Measurements from ENCODE around the gene SLC4A1AP. TPM values are rescaled to one million over a fixed set of nuclear protein-coding genes. Genes with fewer than 3 reads are reported as not detected.

SLC4A1AP gene, protein sequence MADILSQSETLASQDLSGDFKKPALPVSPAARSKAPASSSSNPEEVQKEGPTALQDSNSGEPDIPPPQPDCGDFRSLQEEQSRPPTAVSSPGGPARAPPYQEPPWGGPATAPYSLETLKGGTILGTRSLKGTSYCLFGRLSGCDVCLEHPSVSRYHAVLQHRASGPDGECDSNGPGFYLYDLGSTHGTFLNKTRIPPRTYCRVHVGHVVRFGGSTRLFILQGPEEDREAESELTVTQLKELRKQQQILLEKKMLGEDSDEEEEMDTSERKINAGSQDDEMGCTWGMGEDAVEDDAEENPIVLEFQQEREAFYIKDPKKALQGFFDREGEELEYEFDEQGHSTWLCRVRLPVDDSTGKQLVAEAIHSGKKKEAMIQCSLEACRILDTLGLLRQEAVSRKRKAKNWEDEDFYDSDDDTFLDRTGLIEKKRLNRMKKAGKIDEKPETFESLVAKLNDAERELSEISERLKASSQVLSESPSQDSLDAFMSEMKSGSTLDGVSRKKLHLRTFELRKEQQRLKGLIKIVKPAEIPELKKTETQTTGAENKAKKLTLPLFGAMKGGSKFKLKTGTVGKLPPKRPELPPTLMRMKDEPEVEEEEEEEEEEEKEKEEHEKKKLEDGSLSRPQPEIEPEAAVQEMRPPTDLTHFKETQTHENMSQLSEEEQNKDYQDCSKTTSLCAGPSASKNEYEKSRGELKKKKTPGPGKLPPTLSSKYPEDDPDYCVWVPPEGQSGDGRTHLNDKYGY
- 33.5 and 36.7 TPM in 2 replicates for total RNA-seq (2014; rRNA removed; shearing (Covaris generic))

DNA sequence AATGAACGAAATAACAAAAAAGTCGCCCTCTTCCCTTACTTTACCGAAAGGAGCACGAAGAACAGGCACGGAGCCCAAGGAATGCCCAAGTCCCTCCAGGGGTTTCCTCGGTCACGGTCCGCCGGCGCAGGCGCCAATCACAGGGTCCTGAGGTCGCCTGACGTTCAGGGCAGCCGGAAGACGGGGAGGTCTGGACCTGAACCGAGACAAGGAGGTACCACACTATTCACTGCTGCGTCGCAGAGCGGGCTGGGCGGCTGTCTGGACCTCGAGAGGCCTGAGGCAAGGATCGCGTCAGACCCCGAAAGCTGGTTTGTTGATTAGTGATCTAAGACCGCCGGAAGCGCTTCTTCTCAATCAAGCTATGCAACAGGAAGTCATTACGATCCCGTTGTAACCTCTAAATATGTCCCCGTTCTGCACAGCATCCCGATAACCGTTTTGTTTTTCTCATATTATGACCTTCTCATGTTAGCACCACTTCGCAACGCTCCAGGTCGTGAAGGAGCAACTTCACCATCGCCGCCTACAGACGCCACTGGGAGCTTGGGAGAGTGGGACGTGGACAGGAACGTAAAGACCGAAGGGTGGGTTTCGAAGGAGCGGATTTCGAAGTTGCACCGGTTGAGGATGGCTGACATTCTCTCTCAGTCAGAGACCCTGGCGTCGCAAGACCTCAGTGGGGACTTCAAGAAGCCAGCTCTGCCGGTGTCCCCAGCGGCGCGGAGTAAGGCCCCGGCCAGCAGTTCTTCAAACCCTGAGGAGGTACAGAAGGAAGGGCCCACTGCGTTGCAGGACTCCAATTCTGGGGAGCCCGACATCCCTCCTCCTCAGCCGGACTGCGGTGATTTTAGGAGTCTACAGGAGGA lies at the start of gene SLC4A1AP, which contains the start of gene SUPT7L:
Gene SLC4A1AP, plus strand, starts transcription at position 605 of the 869 bp plus-strand sequence. Its CDS starts 26 bp downstream, at position 631.
Gene SUPT7L, minus strand, starts transcription at position 330 of the 869 bp plus-strand sequence. CDS start 1,422 bp downstream, outside the sequence.

DNA sequence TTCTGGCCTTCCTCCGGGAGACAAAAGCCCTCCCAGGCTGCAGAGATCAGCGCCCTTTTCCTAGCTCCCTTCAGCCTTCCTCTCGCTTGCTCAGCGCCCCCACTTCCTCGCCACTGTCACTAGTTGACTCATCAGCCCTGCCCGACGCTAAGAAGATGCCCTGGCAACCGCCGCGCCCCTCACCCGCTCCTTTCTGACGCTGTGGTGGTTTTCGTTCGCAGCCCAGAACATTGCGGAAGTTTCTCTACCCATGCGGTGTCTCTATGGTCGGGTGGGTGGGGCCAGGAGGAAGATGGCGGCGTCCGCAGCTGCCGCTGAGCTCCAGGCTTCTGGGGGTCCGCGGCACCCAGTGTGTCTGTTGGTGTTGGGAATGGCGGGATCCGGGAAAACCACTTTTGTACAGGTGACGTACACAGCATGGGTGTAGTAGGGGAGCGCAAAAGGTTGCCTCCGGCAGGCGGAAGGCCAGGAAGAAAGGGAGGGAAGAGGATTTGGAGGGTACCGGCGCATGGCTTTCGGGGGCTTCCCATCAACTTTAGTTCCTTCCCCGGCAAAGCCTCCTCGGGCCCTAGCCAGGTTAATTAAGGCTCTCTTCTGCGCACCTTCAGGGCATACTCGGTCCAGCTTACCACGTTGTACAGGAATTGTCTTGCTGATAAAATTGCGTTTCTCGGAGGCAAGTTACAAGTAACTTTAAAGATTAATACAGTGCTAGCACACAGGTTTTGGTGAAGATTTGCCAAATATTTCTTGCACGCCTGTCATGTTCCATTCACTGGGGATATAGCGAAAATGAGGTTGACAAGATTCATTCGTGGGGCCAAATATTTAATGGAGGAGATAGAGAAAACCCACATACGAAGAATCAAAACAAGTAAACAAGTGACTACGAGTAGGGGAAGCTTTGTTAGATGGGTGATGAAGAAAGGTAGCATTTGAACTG lies 34.7 kb upstream of the SLC4A1AP start, which contains the start of the genes CCDC121 and GPN1:
Gene CCDC121, minus strand, starts transcription at position 246 of the 943 bp plus-strand sequence. CDS start 1,213 bp downstream, outside the sequence.
Gene GPN1, plus strand, starts transcription at position 284 of the 943 bp plus-strand sequence. Its CDS starts 9 bp downstream, at position 293.

Small RNA genes within 50 kb of the gene (small RNA-seq; reads per million reads assigned to genes)
- gene RF00340: not detected

Other genes starting within 250 kb of the SLC4A1AP start
- 67.3 and 72.5 TPM in 2 replicates for gene NRBP1, start 235.3 kb upstream of the SLC4A1AP start, total RNA-seq (2014; rRNA removed; shearing (Covaris generic))
- gene KRTCAP3, start 221.5 kb upstream of the SLC4A1AP start, total RNA-seq (2014; rRNA removed; shearing (Covaris generic)): 0.60 TPM in 1 of 2 replicates, not detected in the other
- gene IFT172, start 174.1 kb upstream of the SLC4A1AP start, total RNA-seq (2014; rRNA removed; shearing (Covaris generic)): 26.5 and 29.8 TPM in 2 replicates
- gene FNDC4, start 168.7 kb upstream of the SLC4A1AP start, total RNA-seq (2014; rRNA removed; shearing (Covaris generic)): 3.2 and 3.8 TPM in 2 replicates
- not detected in 2 replicates for gene GCKR, start 167.1 kb upstream of the SLC4A1AP start, total RNA-seq (2014; rRNA removed; shearing (Covaris generic))
- gene ZNF512, start 80.8 kb upstream of the SLC4A1AP start, total RNA-seq (2014; rRNA removed; shearing (Covaris generic)): 11.7 and 16.8 TPM in 2 replicates
- gene CCDC121, start 34.9 kb upstream of the SLC4A1AP start, total RNA-seq (2014; rRNA removed; shearing (Covaris generic)): 1.8 and 3.5 TPM in 2 replicates
- 28.0 and 28.1 TPM in 2 replicates for gene GPN1, start 34.8 kb upstream of the SLC4A1AP start, total RNA-seq (2014; rRNA removed; shearing (Covaris generic))
- 20.2 and 21.6 TPM in 2 replicates for gene SUPT7L, start 275 bp upstream of the SLC4A1AP start, total RNA-seq (2014; rRNA removed; shearing (Covaris generic))
- gene MRPL33, start 107.8 kb downstream of the SLC4A1AP start, total RNA-seq (2014; rRNA removed; shearing (Covaris generic)): 186 and 251 TPM in 2 replicates
- 1.2 TPM in 2 replicates for gene RBKS, start 226.5 kb downstream of the SLC4A1AP start, total RNA-seq (2014; rRNA removed; shearing (Covaris generic))
- gene BABAM2, start 226.8 kb downstream of the SLC4A1AP start, total RNA-seq (2014; rRNA removed; shearing (Covaris generic)): 22.6 and 28.6 TPM in 2 replicates

All from A375 (cell line).